HG03280 (cell line): Measurements from ENCODE around the gene AOAH.

Source experiments
- ATAC-seq: cut with Tn5 transposase; IDR thresholded peaks from one replicate; pipeline ENCODE4 v1.9.1; 2021; ENCODE audit warnings: mild to moderate bottlenecking, moderate library complexity; ENCODE audit not compliant: unreplicated experiment

The AOAH gene, protein sequence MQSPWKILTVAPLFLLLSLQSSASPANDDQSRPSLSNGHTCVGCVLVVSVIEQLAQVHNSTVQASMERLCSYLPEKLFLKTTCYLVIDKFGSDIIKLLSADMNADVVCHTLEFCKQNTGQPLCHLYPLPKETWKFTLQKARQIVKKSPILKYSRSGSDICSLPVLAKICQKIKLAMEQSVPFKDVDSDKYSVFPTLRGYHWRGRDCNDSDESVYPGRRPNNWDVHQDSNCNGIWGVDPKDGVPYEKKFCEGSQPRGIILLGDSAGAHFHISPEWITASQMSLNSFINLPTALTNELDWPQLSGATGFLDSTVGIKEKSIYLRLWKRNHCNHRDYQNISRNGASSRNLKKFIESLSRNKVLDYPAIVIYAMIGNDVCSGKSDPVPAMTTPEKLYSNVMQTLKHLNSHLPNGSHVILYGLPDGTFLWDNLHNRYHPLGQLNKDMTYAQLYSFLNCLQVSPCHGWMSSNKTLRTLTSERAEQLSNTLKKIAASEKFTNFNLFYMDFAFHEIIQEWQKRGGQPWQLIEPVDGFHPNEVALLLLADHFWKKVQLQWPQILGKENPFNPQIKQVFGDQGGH

DNA sequence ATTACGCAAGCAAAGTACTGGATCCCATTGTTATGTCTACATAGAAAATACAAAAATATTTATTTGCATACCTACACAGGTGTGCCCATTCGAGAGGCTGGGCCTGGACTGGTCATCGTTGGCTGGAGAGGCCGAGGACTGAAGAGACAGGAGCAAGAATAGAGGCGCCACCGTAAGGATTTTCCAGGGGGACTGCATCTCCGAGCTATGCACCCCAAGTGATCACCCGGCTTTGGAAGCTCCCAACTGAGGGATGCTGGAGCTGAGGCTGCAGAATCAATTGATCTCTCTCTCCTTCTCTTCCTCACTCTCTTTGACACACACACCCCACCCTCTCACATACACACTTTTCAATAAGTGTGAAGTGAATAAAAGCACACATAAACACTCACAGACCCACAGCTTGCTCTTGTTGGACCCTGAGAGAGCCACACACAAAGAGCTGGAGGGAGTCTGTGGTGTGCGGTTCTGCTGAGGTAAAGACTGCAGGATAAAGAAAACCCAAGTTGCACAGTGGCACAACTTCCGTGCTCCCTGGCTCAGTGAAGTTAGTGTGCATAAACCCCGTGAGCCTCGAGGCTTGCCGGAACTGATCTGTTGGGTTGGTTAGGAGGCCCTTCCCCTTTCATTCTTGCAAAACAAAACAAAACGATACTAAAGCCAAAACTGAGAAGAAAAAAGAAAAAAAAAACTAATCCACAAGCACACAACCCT is at the start of gene AOAH:
AOAH (minus strand) TSS at position 544 of the 714 bp plus-strand sequence; CDS start at position 198, 346 bp downstream.
- peak; percentile 86 for ATAC-seq

DNA sequence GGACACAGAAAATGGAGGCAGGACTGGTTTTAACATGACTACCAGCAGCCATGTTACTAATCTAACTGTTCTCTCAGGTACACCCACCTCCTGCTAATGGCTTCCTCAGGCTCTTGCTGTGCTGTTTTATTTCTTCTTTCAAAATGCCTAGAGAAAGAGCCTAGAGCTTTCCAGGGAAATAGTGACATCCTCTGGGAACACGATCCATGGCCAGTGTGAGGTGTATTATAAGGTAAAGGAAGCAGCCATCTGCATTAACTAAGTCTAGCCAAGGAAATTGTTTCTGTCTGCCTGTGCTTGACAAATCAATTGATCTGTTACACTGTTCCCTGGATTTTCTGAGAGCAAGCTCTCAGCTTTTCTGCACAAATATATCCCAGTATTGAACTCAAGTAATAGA is 42.2 kb upstream of the AOAH start:
- no peak for ATAC-seq

DNA sequence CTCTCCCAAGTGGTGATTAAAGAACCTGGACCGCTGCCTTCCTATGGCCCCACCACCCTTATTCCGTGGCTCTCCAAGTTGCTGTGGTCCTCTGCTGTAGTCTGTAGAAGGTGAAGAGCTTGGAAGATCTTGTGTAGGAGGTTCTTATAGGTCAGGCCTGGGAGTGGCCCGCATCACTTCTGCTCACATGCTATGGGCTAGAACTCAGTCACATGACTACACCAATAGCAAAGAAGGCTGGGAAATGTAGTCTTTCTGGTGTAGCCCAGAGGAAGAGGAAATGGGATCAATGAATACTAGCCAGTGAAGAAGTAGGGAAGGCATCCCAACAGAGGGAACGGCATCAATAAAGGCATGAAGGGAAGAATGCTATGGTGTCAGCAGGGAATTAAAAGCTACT is 41.3 kb upstream of the AOAH start:
- ATAC-seq, result no peak

DNA sequence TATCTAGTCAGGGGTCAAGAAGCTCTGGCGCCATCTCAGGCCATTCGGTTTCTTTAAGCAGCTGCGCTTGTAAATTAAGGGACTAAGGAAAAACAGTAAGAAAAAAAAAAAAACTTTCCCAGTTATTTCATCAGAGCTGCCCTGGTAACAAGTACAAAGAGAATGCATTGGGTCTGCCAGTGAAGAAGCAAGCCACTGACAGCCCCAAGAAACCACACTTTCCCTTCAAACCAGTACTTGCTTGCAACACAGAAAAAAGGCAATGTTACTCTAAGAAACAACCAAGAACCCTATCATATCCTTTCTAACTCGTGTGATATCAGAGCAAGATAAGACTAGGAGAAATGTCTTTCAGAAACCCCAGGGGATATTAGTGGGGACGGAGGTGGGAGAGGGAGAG is 40.6 kb upstream of the AOAH start:
- no peak for ATAC-seq

DNA sequence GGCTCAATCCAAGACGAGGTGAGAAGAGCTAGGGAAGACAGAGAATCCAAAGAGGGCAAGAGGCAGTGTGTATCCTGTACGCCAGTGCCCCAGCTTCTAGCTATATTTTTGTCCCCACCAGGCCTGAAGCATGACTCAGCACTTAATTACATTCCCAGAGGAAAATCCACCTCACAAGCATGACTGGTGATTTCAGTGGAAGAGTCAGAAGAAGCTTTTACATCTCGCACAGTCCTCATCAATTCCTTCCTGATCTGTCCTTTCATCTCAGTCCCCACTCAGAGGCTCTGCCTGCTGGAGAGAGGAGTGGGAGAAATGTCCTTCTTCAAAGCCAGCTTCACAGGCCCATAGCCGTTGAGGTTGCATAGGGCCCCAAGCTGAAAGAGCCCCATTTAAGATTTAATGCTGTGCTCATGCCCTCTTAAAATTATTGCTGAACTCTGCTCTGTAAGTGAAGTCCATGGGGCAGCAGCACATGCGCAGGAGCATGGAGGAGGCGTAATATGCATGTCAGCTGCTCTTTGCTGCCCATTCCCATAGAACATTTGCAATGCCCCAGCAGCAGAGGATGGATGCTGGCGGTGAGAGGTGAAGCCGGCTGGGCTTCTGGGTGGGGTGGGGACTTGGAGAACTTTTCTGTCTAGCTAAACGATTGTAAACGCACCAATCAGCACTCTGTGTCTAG is 39.0 kb upstream of the AOAH start:
- no peak for ATAC-seq

DNA sequence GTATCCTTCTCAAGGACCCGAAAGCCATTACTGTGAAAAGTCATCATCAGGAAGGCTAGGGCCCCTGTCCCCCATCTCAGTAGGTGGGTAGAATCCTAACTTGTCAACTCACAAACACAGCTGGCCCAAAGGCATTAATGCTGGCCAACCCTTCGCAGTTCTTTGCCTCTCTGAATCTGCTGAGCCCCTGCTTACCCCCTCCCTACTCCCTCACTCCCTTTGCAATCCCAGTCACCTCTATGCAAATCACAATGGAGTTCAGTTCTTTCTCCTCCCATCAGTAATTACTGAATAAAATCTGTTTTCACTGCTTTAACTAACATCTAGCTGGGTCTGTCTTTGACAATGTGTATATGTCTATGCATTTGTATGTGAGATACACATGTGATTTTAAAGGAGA is 38.1 kb upstream of the AOAH start:
- no peak for ATAC-seq

DNA sequence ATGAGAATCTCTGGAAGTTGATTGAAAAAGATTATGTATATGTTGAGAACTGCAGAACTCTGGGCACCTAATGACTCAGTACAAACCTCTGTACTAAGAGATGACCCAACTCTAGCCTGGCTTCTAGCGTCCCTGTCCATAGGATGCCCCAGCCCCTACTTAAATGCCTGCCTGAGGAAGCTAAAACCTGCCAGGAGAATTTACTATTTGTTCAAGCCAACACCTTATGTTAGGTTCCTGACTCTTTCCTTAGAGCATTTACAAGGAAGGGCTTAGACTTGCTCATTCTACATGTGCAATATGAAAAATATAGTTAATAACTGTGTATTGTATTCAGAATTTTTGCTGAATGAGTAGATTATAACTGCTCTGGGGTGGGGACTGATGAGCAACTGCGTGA is 37.5 kb upstream of the AOAH start:
- ATAC-seq, result no peak

DNA sequence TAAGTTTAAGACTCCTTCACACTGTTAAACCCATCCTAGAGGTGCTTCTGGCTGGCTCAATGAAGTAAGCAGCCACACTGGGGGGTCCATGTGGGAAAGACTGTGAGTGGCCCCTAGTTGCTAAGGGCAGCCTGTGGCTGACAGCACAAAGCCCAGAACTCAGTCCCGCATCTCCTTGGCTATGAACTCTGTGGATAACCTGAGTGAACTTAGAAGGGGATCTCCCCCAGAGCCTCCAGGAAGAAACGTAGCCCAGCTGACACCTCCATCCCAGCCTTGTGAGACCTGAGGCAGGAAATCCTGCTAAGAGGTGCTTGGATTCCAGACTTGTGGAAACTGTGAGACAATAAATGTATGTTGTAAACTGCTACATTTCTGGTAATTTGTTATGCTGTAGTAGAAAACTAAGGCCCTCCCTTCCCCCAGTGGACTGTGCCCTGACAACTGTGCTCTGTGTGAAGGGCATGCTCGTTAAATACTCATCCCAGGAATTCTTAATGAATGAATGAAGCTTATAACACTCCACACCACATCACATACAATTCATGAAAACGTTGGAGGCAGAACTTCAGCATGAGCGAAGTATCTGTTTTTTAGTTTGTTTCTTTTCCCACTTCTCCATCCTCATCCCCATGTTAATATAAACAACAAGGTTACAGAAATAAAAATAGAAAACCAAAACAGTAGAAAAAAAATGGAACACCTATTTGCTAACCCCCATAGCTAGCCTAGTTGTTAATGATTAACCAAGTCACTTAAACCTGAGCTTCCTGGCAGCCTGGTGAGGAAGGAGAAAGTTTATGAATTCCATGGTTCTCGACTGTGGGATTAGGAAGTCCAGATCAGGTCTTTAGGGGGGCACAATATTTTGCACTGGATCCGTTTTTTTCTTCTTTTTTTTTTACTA is 36.8 kb upstream of the AOAH start:
- no peak for ATAC-seq

DNA sequence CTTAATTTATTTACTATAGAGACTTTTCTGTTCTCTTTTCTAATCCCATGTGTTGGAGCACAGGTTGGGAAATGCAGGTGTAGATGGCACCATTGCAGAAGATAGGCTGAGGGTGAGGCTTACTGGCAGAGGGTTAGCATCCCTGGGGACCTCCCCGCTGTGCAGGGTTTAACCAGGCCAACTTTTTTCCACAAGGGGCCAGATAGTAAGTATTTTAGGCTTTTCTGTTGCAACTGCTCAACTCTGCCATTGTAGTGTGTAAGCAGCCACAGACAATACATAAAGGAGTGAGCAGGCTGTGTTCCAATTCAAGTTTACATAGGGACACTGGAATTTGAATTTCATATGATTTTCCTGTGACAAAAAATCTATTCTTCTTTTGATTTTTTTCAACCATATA is 34.6 kb upstream of the AOAH start:
- no peak for ATAC-seq

DNA sequence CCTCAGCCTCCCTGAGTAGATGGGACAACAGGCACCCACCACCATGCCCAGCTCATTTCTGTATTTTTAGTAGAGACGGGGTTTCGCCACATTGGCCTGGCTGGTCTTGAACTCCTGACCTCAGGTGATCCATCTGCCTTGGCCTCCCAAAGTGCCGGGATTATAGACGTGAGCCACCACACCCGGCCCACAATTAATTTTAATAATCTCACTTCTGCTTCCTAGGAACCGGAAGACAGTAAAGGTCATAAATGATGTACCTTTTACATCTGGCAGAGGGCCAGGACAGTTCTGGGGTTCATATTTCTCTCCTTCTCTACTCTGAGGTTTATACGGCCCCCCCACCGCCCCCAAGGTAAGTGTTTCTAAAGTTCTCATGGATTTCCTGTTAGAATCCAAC is 31.2 kb upstream of the AOAH start:
- no peak for ATAC-seq

DNA sequence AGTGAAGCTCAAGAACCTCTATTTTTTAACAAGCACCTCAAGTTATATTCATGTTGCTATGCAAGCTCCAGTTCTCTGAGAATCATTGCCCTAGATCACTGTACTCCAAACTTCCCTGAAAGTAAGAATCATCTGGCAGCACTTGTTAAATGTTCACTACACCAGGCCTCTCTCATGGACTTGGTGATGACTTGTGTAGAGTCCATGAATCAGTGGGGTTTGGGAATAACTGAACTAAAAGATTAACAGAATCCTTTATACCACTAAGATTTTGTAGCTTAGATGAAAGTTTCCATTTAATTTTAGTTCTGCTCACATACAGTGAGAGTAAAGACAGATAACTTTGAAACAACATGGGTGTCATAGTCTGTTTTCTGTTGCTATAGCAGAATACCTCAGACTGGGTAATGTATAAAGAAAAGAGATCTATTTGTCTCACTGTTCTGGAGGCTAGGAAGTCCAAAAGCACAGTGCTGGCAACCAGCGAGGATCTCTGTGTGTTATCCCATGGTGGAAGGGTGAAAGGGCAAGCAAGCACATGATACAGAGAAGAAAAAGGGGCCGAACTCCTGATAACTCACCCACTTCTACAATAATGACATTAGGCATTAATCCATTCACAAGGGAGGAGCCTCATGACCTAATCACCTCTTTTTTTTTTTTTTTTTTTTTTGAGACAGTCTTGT is 27.9 kb upstream of the AOAH start:
- ATAC-seq, result no peak

DNA sequence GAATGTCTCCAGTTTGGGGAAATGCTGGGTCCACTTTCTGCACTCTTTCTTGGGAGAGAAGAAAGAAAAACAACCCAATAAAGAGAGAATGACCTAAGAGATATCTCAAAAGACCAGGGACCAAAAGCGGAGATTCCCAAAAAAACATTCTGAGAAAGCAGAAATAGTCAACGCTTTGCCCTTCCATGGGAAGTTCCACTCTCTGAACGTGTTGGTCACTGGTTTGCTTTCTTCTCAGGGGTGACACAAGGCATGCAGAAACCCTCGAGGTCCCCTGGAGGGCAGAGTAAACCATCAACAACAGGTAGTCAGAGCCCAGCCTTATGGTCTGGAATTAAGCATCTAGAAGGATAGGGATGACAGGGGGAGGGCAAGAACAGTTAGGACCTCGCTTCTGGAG is 26.2 kb upstream of the AOAH start:
- no peak for ATAC-seq

DNA sequence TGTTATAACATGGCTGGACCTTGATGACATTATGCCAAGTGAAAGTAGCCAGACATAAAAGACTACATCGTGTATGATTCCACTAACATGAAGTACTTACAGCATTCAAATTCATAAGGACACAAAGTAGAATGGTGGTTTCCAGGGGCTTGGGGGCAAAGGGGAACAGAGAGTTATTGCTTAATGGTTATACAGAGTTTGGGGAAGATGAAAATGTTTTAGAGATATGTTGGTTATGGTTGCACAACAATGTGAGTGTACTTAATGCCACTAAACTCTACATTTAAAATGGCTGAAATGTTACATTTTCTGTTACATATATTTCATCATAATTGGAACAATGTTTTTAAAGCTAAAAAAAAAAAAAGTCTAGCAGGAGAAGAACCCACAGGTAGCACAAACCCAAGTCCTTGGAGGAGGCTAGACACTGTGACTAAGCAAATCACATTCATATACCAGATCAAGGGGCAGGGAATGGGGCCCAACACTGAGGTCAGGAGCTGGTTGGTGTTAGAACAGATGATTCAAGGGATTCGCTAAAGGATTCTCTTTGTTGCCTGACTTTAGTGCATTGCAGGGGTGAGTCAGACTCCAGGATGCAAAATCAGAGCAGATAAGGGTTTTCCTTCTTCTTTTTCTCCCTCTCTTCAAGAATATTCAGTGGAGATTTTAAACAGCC is 25.1 kb upstream of the AOAH start:
- no peak for ATAC-seq

DNA sequence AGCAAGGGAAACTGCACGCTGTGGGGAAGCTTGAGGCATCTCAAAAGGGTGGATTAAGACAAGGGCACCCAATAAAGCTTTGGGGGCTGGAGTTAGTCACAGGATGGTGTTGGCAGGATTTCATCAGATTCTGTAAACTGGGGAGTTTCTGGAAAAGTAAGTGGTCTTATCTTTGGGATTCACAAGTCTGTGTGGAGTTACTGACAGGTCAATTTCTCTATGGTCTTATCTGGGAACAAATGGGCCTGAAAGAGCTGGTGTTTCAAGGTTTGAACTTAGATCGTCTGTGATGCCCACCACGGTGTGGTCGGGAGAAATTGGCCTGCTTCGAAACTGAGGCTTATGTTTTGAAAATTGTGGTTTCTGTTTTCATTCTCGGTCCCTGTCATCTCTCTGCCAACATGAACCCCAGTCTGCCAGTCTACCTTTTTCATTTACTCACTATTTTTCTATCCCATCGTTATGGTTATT is 23.8 kb upstream of the AOAH start:
- no peak for ATAC-seq

DNA sequence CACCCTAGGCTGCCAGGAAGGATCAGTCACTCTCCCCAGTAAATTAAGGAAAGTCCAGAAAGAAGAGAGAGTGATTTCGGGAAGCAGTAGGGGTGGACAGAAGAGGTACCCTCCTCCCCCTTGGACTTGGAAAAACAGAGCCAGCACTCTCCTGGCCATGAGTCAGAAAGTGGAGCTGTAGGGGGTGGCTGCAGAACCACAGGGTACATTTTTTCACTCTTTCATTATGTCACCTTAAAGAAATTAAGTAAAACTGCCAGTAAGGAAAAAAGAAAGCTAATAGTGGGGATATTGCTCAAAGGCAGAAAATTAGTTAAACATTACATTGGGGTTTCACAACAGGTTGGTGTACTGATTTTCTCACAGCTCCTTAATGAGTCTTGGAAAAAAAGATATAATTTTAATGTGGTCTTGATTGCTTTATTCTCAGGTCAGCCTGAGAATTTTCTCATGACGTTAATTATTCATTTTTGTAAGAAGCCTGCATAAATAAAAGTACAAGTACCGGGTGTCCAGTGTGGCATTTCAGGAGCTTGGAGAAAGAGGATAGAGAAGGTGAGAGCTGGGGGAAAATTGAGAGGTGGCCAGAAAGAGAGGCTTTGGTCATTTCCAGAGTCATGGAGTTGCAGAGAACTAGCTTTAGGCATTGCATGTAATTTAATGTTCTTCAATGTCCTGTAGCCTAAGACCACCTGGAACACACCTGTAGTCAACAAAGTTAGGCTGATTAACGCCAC is 23.2 kb upstream of the AOAH start:
- no peak for ATAC-seq

DNA sequence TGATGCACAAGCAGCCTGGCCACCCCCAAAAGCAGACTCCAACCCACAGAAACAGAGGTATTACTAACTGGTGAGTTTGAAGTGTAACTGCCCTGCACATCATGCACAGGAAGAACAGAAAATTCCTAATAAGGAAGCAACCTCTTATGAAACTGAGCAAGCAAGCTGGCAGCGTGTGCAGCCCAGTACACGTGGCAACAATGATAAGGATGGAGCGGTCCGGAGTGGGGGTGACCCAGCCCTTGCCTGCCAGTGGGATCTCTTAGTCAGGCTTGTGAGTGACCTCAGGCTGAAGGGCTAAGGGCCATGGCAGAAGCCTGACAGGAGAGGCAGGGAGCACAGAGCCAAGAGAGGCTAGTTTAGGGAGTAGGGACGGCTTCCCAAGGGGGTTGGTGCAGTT is 22.1 kb upstream of the AOAH start:
- ATAC-seq, result no peak

DNA sequence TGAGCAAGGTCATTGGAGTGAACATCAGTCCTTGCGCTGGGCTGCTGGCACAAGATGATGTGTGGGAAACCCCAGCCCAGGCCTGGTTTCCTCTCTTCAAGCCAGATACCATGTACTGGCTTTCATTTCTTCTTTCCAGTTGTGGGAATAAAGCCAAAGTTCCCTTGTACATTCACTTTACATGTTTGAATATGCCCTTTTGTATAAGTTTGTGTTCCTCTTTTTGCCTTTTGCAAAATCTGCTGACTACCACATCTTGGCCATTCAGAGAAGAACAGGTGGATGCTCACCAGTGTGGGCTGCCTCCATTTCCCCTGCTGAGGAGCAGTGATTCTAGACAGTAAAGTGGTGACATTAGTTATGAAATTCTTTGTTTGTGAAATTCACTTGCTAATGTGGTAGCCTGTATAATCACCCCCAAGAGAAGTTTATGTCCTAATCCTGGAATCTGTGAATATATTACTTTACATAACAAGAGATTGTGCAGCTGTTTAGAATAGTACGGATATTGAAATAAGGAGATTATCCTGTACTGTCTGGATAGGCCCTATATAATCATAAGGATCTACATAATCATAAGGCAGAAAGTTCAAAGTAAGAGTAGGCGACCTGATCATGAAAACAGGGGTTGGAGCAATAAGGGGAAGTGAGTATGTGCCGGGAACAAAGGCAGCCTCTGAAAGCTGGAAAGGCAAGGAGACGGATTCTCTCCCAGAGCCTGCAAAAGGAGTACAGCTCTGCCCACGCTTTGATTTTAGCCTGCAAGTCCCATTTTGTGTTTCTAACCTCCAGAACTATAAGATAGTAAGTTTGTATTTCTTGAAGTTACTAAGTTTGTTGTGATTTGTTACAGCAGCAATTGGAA is 18.8 kb upstream of the AOAH start:
- no peak for ATAC-seq

DNA sequence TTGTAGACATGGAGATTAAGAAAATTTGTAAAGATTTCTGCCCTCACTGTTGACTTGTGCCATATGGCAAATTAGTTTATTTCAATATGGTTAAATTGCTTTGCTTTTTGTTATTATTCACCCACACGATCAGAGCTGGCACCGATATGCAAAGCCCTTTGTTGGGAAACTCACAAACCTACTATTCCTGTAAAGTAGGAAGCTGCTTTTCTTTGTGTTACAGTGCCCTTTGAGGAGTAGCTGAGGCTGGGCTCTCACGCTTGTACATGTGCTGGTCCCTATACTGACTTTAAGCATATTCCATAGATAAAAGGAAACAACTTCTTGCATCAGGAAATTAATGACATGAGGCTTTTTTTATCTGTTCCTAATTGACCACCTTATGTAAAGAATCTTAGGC is 17.6 kb upstream of the AOAH start:
- ATAC-seq, result no peak
